Endothelial cell of umbilical vein (primary cell): ENCODE data around the gene ZNF668. TPM values are rescaled to one million over a fixed set of nuclear protein-coding genes. Genes with fewer than 3 reads are reported as not detected.

ENCODE experiments used
- BruUV-seq: library from RNA; stranded (reverse); fragments of 400-500 nt; replicated peaks from 2 replicates; lab custom pipeline; 2021; lab: Mats Ljungman, UMichigan
- CTCF ChIA-PET: fragments of 300-600, 350-600 bp; sonication (Branson Sonifier 250); formaldehyde crosslinking; loops from one replicate; lab custom pipeline; 2021; ENCODE audit warnings: antibody characterized with exemption, inconsistent platforms; lab: Charles Lee
- POLR2A ChIA-PET: fragments of 300-600, 350-600 bp; sonication (Branson Sonifier 250); formaldehyde crosslinking; loops from one replicate; lab custom pipeline; 2021; ENCODE audit warnings: antibody characterized with exemption, inconsistent platforms; lab: Charles Lee
- DNase-seq: peaks from one replicate; pipeline ENCODE4 v3.0.0-alpha.2; 2011; ENCODE audit warnings: low read depth, low spot score
- FAIRE-seq: peaks from 2 replicates; lab custom pipeline; 2011; peaks lifted over from hg19 to GRCh38; lab: Jason Lieb, UNC
- H2AFZ ChIP-seq: 2 replicates; pipeline ENCODE4 v1.6.0; 2012; ENCODE audit warnings: low read depth, low read length, control low read depth, inconsistent platforms
- H3K27ac ChIP-seq: 2 replicates; pipeline ENCODE4 v1.5.1; 2011; ENCODE audit warnings: low read depth, mild to moderate bottlenecking, control low read depth, low read length, moderate library complexity; ENCODE audit not compliant: insufficient read depth
- H3K27me3 ChIP-seq, 2 experiments: 2 replicates each; pipeline versions ENCODE4 v1.6.0 to v1.6.1; 2011; ENCODE audit warnings: low read length in 2 of 2, mixed read lengths in 1 of 2; ENCODE audit not compliant: control insufficient read depth in 2 of 2, insufficient read depth in 2 of 2
- H3K36me3 ChIP-seq, 2 experiments: 2 replicates in 1 of 2; 3 replicates in 1 of 2; pipeline ENCODE4 v1.5.1; 2011; ENCODE audit warnings: low read length in 2 of 2, mild to moderate bottlenecking in 1 of 2, moderate library complexity in 1 of 2; ENCODE audit not compliant: control insufficient read depth in 2 of 2, insufficient read depth in 2 of 2; ENCODE audit errors: extremely low read depth in 1 of 2
- H3K4me1 ChIP-seq: 3 replicates; pipeline ENCODE4 v1.5.1; 2011; ENCODE audit warnings: mild to moderate bottlenecking, low read length; ENCODE audit not compliant: control insufficient read depth, insufficient read depth; ENCODE audit errors: extremely low read depth
- H3K4me2 ChIP-seq: 2 replicates; pipeline ENCODE4 v1.6.1; 2011; ENCODE audit warnings: low read length, control low read depth, mixed read lengths; ENCODE audit not compliant: insufficient read depth
- H3K4me3 ChIP-seq, 3 experiments: fragments of 200-600 bp in 1 of 3; sonication (generic), shearing (Covaris generic) in 1 of 3; replicated peaks in 1 of 3; 2 replicates each; pipeline ENCODE4 v1.5.1; 2011 to 2016; ENCODE audit warnings: control low read depth in 3 of 3, low read length in 3 of 3, mild to moderate bottlenecking in 2 of 3, inconsistent platforms in 1 of 3, low read depth in 1 of 3, moderate library complexity in 1 of 3; ENCODE audit not compliant: insufficient read depth in 1 of 3
- H3K79me2 ChIP-seq: 2 replicates; pipeline ENCODE4 v1.6.0; 2012; ENCODE audit warnings: low read length, inconsistent platforms; ENCODE audit not compliant: control insufficient read depth, insufficient read depth
- H3K9ac ChIP-seq: replicated peaks from 2 replicates; pipeline ENCODE3; 2011; ENCODE audit warnings: low read length, control low read depth; ENCODE audit not compliant: insufficient read depth; ENCODE audit errors: extremely low read depth
- H3K9me1 ChIP-seq: replicated peaks from 3 replicates; pipeline ENCODE4 v1.6.0; 2011; ENCODE audit warnings: mild to moderate bottlenecking, low read length; ENCODE audit not compliant: control insufficient read depth, insufficient read depth; ENCODE audit errors: extremely low read depth
- H3K9me3 ChIP-seq: replicated peaks from 2 replicates; pipeline ENCODE4 v1.5.1; 2012; ENCODE audit warnings: low read length, inconsistent platforms; ENCODE audit not compliant: control insufficient read depth, insufficient read depth
- H4K20me1 ChIP-seq: replicated peaks from 2 replicates; pipeline ENCODE3; 2011; ENCODE audit warnings: mild to moderate bottlenecking, low read length; ENCODE audit not compliant: control insufficient read depth, insufficient read depth; ENCODE audit errors: extremely low read depth
- CTCF ChIP-seq, 2 donors: IDR thresholded peaks; 1 replicate in 1 of 2; 2 replicates in 1 of 2; pipeline ENCODE4 v1.5.1; 2011; ENCODE audit warnings: low read length in 2 of 2, mild to moderate bottlenecking in 2 of 2, moderate library complexity in 2 of 2, control low read depth in 1 of 2, inconsistent platforms in 1 of 2, low read depth in 1 of 2; ENCODE audit not compliant: insufficient read depth in 1 of 2; ENCODE audit errors: extremely low read depth in 1 of 2
- EZH2 ChIP-seq: IDR thresholded peaks from 2 replicates; pipeline ENCODE4 v1.6.1; 2012; ENCODE audit warnings: borderline replicate concordance, low read depth, mild to moderate bottlenecking, moderate library complexity, low read length, inconsistent platforms; ENCODE audit not compliant: severe bottlenecking
- FOS ChIP-seq: IDR thresholded peaks from 2 replicates; pipeline ENCODE4 v1.6.1; 2011; ENCODE audit warnings: mild to moderate bottlenecking, low read length, moderate library complexity, borderline replicate concordance; ENCODE audit not compliant: insufficient read depth
- GATA2 ChIP-seq: IDR thresholded peaks from 2 replicates; pipeline ENCODE4 v1.7.0; 2011; ENCODE audit warnings: low read depth, mild to moderate bottlenecking, moderate library complexity, mixed read lengths, low read length; ENCODE audit not compliant: insufficient read length, insufficient read depth
- JUN ChIP-seq: IDR thresholded peaks from 2 replicates; pipeline ENCODE4 v1.6.1; 2011; ENCODE audit warnings: borderline replicate concordance, low read depth; ENCODE audit not compliant: insufficient read length, insufficient read depth
- MYC ChIP-seq: IDR thresholded peaks from one replicate; pipeline ENCODE4 v1.6.1; 2011; ENCODE audit warnings: mild to moderate bottlenecking, low read depth, low read length
- POLR2A ChIP-seq: IDR thresholded peaks from 2 replicates; pipeline ENCODE4 v1.6.1; 2012; ENCODE audit warnings: low read depth, mild to moderate bottlenecking, control low read depth, low read length
- POLR2AphosphoS5 ChIP-seq: IDR thresholded peaks from 2 replicates; pipeline ENCODE4 v1.6.1; 2012; ENCODE audit warnings: low read depth, mild to moderate bottlenecking, control low read depth, low read length, moderate library complexity; ENCODE audit not compliant: insufficient read depth
- dilution Hi-C: fragments of 300-500 bp; cut with MboI; formaldehyde crosslinking; loops from one replicate; pipeline ENCODE4 v1.15.0; 2019; ENCODE audit warnings: low sequenced_read_pairs; ENCODE audit not compliant: extremely low pct_ligation_motif_present
- intact Hi-C: fragments of 100-400 bp; cut with micrococcal nuclease; formaldehyde crosslinking; loops from one replicate; pipeline ENCODE4 v1.10.0; 2022
- polyA plus RNA-seq, 4 experiments: library from polyadenylated mRNA; depleted of rRNA in 3 of 4; stranded (reverse) in 3 of 4; unstranded in 1 of 4; fragments of >200 nt; gene quantifications; 2 replicates each; pipeline versions ENCODE4 v1.2.1 to v1.2.3, GENCODE V29; 2011 to 2012; ENCODE audit warnings: missing spikeins in 1 of 4
- total RNA-seq: library from RNA; stranded (reverse); gene quantifications from 2 replicates; pipeline ENCODE4 v1.2.3, GENCODE V29; 2021
- TF ChIP-seq, protein P1 (sequence below): IDR thresholded peaks from 2 replicates; pipeline ENCODE4 v1.6.1; 2011; ENCODE audit not compliant: insufficient read depth, insufficient read length

The ZNF668 gene
- total and polyA plus RNA-seq, 2 donors (not counting 3 experiments of a cell fraction or from before 2014, with no cell fraction given): 11.8 to 13.3 TPM

GRCh38 chr16:31043898-31044481, 30.1 kb downstream of the ZNF668 start:
- dilution Hi-C loops (no loop called here), intact Hi-C loops (no loop called here)
- no peaks in the 10 kb centered on the region for H3K27me3 ChIP-seq
- TF ChIP-seq MYC (no peak), POLR2AphosphoS5 (no peak), GATA2 (no peak)
- H3K9me1 ChIP-seq: no peaks in the 10 kb centered on the region
- H3K4me3 ChIP-seq: no peak overlapping the region
- H3K4me2 ChIP-seq: no peak overlapping the region
- no peak overlapping the region for H3K9ac ChIP-seq
- no peaks in the 10 kb centered on the region for H4K20me1 ChIP-seq
- ChIA-PET POLR2A (no interaction called here), CTCF (no interaction called here)
- no peak overlapping the region for H2AFZ ChIP-seq
- H3K36me3 ChIP-seq: peaks cover 0 to 19% of the 10 kb centered on the region in 2 experiments
- no peak for DNase-seq
- H3K9me3 ChIP-seq: no peaks in the 10 kb centered on the region
- H3K27ac ChIP-seq: no peak overlapping the region
- no TSS peak for BruUV-seq
- no peaks in the 10 kb centered on the region for H3K79me2 ChIP-seq
- no peaks in the 10 kb centered on the region for H3K4me1 ChIP-seq
- FAIRE-seq: no peak

GRCh38 chr16:31043352-31043751, 30.7 kb downstream of the ZNF668 start:
- Histone ChIP-seq H3K4me3 (no peak overlapping the region), H3K79me2 (no peaks in the 10 kb centered on the region), H3K27ac (no peak overlapping the region), H3K4me2 (no peak overlapping the region), H3K27me3 (no peaks in the 10 kb centered on the region), H3K9ac (no peak overlapping the region), H3K4me1 (no peaks in the 10 kb centered on the region), H3K9me3 (no peaks in the 10 kb centered on the region), H3K36me3 (peaks cover 0 to 24% of the 10 kb centered on the region in 2 experiments), H3K9me1 (no peaks in the 10 kb centered on the region), H2AFZ (no peak overlapping the region), H4K20me1 (no peaks in the 10 kb centered on the region)
- DNase-seq (no peak), FAIRE-seq (no peak)
- dilution Hi-C loops (no loop called here), intact Hi-C loops (no loop called here)
- no peak for TF ChIP-seq FOS
- no peak for TF ChIP-seq EZH2
- TF ChIP-seq GATA2: no peak
- TF ChIP-seq JUN: no peak
- TF ChIP-seq POLR2A: no peak
- no peak for TF ChIP-seq CTCF (IDR thresholded peaks at IDR 0.05; ENCODE audit: extremely low read depth in 1 of 2, insufficient read depth in 1 of 2, low read depth in 1 of 2, low read length in 2 of 2)
- no peak for TF ChIP-seq POLR2AphosphoS5
- TF ChIP-seq, protein P1, sequence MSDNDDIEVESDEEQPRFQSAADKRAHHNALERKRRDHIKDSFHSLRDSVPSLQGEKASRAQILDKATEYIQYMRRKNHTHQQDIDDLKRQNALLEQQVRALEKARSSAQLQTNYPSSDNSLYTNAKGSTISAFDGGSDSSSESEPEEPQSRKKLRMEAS: no peak
- TF ChIP-seq MYC: no peak
- ChIA-PET CTCF (interaction anchor here (0.8 kb wide), 1 partner anchor 58 kb away, joined by 4 read pairs; the partner anchor contains the start of gene HSD3B7), POLR2A (no interaction called here)
- no TSS peak for BruUV-seq
